ENCODE measurements around the gene MAEA.
"Not testable (repeated sequence)": the region's sequence is repeated elsewhere in the genome, so short reads cannot be mapped to it uniquely, and the experiment has no call there.

The MAEA gene

DNA sequence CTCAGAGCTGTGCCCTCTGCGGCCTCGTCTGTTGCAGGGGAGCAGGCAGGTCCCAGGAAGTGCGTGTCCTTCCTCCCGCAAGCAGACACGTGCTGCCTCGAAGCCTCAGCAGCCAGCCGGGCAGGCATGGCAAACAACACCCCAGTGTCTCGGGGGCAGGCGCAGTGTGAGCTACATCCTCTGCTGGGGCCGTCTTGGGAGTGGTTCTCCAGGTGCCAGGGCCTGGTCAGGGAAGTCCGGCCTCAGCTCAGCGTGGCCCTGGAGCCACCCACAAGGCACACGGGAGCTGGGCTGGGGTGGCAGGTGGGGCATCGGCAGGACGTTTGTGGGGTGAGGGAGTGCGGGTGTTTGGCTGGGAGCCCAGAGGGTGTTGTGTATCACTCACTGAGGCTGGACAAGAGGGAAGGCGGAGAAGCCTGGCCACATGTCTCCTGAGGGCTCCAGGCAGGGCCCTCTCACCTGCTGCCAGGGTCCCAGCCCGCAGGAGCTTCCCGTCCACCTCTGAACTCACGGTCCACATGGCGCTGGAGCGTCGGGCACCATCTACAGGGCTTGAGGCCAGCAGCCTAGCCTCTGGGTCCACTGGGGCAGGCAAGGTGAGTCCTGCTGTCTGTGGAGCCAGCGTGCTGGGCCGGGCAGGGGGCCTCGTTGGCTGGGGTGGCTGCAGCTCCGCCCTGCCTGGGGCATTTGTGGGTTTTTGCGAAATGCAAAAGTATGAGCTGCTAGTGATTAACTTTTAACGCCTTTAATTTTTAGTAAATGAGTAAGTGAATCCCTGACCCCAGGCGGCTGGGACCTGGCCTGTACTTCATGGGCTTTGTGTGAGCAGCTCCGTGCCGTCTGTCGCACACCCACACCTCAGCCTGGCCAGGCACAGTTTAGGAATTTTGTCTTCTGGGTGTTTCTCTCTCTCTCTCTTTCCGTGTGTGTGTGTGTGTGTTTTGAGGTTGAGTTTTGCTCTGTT is 40.0 kb downstream of the MAEA start:
- H3K4me3 ChIP-seq (ENCODE audit: low read length) = no peak overlapping the region
- no peak for TF ChIP-seq CTCF (IDR thresholded peaks at IDR 0.05; ENCODE audit: insufficient read depth, low read depth, low read length, missing control alignments)
- peak; percentile 89 for DNase-seq (ENCODE audit: low read depth)

- no peak overlapping the region for H3K4me3 ChIP-seq (ENCODE audit: low read length)
- TF ChIP-seq CTCF (IDR thresholded peaks at IDR 0.05; ENCODE audit: insufficient read depth, low read depth, low read length, missing control alignments) = no peak
These were observed 41.3 kb downstream of the MAEA start for GRCh38 chr4:1330761-1331590.

GRCh38 chr4:1331591-1332353 is 42.1 kb downstream of the MAEA start:
- TF ChIP-seq CTCF (IDR thresholded peaks at IDR 0.05; ENCODE audit: insufficient read depth, low read depth, low read length, missing control alignments) = no peak
- DNase-seq (ENCODE audit: low read depth) = no peak
- no peak overlapping the region for H3K4me3 ChIP-seq (ENCODE audit: low read length)

More at GRCh38 chr4:1330761-1331590, 41.3 kb downstream of the MAEA start:
- DNase-seq (ENCODE audit: low read depth) = no peak

DNA sequence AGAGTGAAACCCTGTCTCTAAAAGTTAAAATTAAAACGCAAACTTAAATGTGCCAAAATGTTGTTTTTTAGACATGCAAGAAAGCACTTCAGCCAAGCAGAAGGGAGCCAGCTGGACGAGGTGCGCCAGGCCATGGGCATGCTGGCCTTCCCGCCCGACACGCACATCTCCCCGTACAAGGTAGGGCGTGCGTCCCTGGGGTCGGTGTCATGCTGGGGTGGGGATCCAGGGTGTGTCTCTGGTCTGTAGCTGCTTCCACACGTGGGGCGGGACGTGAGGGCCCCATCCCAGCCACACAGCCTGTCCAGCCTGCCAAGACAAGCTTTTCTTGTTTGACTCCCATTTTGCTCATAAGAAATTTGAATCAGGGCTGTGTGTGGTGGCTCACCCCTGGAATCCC is 43.0 kb downstream of the MAEA start:
- DNase-seq (ENCODE audit: low read depth) = no peak
- H3K4me3 ChIP-seq (ENCODE audit: low read length) = no peak overlapping the region
- TF ChIP-seq CTCF (IDR thresholded peaks at IDR 0.05; ENCODE audit: insufficient read depth, low read depth, low read length, missing control alignments) = no peak

DNA sequence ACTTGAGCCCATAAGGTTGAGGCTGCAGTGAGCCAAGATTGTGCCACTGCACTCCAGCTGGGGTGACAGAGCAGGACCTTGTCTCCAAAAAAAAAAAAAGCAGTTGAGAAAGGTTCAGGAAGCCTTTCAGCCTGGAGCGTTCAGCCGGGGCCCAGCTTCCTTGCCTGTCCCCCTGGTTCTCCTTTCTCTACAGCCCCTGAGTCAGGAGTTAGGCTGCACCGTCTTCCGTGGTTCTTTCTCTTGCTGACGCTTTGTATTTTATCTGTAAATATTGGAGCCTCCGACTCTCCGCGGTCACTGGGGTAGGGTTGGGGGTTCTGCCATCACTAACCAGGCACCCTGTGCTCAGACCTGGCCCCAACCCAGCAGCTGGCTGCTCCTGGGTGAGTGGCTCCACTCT is 43.6 kb downstream of the MAEA start:
- no peak for DNase-seq (ENCODE audit: low read depth)
- no peak overlapping the region for H3K4me3 ChIP-seq (ENCODE audit: low read length)
- TF ChIP-seq CTCF (IDR thresholded peaks at IDR 0.05; ENCODE audit: insufficient read depth, low read depth, low read length, missing control alignments) = no peak

- not testable (repeated sequence) for H3K4me3 ChIP-seq (ENCODE audit: low read length); DNase-seq (ENCODE audit: low read depth)
These were observed 44.3 kb downstream of the MAEA start for GRCh38 chr4:1333851-1334578.

Data from epithelial cell of esophagus (primary cell).